H1 (cell line): Measurements from ENCODE around the gene SLC39A13. TPM values are rescaled to one million over a fixed set of nuclear protein-coding genes. Genes with fewer than 3 reads are reported as not detected.

Source experiments
- CTCF ChIA-PET: fragments of 300-600 bp; sonication (Branson Sonifier 250); formaldehyde crosslinking; loops from one replicate; lab custom pipeline; 2021; ENCODE audit not compliant: partially characterized antibody; lab: Charles Lee
- POLR2A ChIA-PET: fragments of 300-600 bp; sonication (Branson Sonifier 250); formaldehyde crosslinking; loops from one replicate; lab custom pipeline; 2021; ENCODE audit warnings: inconsistent platforms; ENCODE audit not compliant: partially characterized antibody; lab: Charles Lee
- DNase-seq, 2 experiments: peaks; one replicate each; pipeline versions ENCODE4 v3.0.0 to v3.0.0-alpha.2; 2010 to 2022; ENCODE audit warnings: low spot score in 2 of 2, low read depth in 1 of 2, mixed read lengths in 1 of 2
- FAIRE-seq: peaks from 2 replicates; lab custom pipeline; 2011; peaks lifted over from hg19 to GRCh38; lab: Jason Lieb, UNC
- H2AFZ ChIP-seq: 2 replicates; pipeline ENCODE4 v1.8.1; 2012; ENCODE audit warnings: low read length, inconsistent platforms
- H2AK5ac ChIP-seq: 2 replicates; pipeline ENCODE4 v1.6.1; 2013; ENCODE audit warnings: low read depth, low read length
- H2BK120ac ChIP-seq: replicated peaks from 2 replicates; pipeline ENCODE3; 2013; ENCODE audit warnings: low read depth, low read length, inconsistent platforms
- H2BK12ac ChIP-seq: 2 replicates; pipeline ENCODE4 v1.6.1; 2013; ENCODE audit warnings: low read depth, low read length
- H2BK15ac ChIP-seq: 2 replicates; pipeline ENCODE4 v1.6.1; 2013; ENCODE audit warnings: low read length
- H2BK20ac ChIP-seq: 2 replicates; pipeline ENCODE4 v1.6.1; 2013; ENCODE audit warnings: low read length
- H2BK5ac ChIP-seq: 2 replicates; pipeline ENCODE4 v1.6.1; 2013; ENCODE audit warnings: low read depth, low read length
- H3K14ac ChIP-seq: 2 replicates; pipeline ENCODE4 v1.6.1; 2013; ENCODE audit warnings: inconsistent platforms; ENCODE audit not compliant: insufficient read length
- H3K18ac ChIP-seq: 2 replicates; pipeline ENCODE4 v1.6.1; 2013; ENCODE audit warnings: low read length; ENCODE audit errors: extremely low read depth
- H3K23ac ChIP-seq: 2 replicates; pipeline ENCODE4 v1.6.1; 2013; ENCODE audit warnings: inconsistent platforms; ENCODE audit not compliant: insufficient read length
- H3K23me2 ChIP-seq: 2 replicates; pipeline ENCODE4 v1.6.1; 2013; ENCODE audit warnings: low read depth, low read length
- H3K27ac ChIP-seq: 2 replicates; pipeline ENCODE4 v1.6.1; 2011; ENCODE audit warnings: low read depth, low read length, inconsistent platforms
- H3K27me3 ChIP-seq, 4 experiments: replicated peaks in 1 of 4; 1 replicate in 1 of 4; 2 replicates in 3 of 4; pipeline versions ENCODE4 v1.6.1 to v1.8.1; 2011 to 2013; ENCODE audit warnings: low read length in 3 of 4, mild to moderate bottlenecking in 3 of 4, inconsistent platforms in 2 of 4, mixed read lengths in 2 of 4, moderate library complexity in 1 of 4; ENCODE audit not compliant: control insufficient read depth in 3 of 4, insufficient read depth in 3 of 4; ENCODE audit errors: extremely low read depth in 1 of 4
- H3K36me3 ChIP-seq, 4 experiments: 2 replicates each; pipeline versions ENCODE4 v1.6.1 to v1.8.1; 2011 to 2013; ENCODE audit warnings: mild to moderate bottlenecking in 4 of 4, low read length in 3 of 4, moderate library complexity in 2 of 4, control low read depth in 1 of 4, inconsistent platforms in 1 of 4; ENCODE audit not compliant: insufficient read depth in 4 of 4, control insufficient read depth in 2 of 4
- H3K4ac ChIP-seq: replicated peaks from 2 replicates; pipeline ENCODE3; 2013; ENCODE audit warnings: low read length, low read depth, mixed read lengths, inconsistent platforms; ENCODE audit not compliant: insufficient read length
- H3K4me1 ChIP-seq, 4 experiments: replicated peaks in 1 of 4; 1 replicate in 1 of 4; 2 replicates in 3 of 4; pipeline versions ENCODE4 v1.6.1 to v1.8.1; 2011 to 2013; ENCODE audit warnings: low read length in 3 of 4, inconsistent platforms in 2 of 4, mixed read lengths in 1 of 4; ENCODE audit not compliant: insufficient read depth in 4 of 4, control insufficient read depth in 3 of 4
- H3K4me2 ChIP-seq, 2 experiments: 2 replicates each; pipeline versions ENCODE4 v1.6.1 to v1.8.1; 2011 to 2013; ENCODE audit warnings: low read depth in 2 of 2, low read length in 2 of 2, control low read depth in 1 of 2, inconsistent platforms in 1 of 2, mild to moderate bottlenecking in 1 of 2; ENCODE audit not compliant: insufficient read depth in 1 of 2
- H3K4me3 ChIP-seq, 4 experiments: fragments of 200-600, 300-600 bp in 1 of 4; sonication (generic), shearing (Covaris generic), sonication (Bioruptor Twin) in 1 of 4; 2 replicates each; pipeline versions ENCODE4 v1.5.1 to v1.8.1; 2011 to 2016; ENCODE audit warnings: low read length in 4 of 4, low read depth in 3 of 4, control low read depth in 2 of 4, inconsistent platforms in 2 of 4, mild to moderate bottlenecking in 2 of 4, mixed read lengths in 1 of 4, moderate library complexity in 1 of 4; ENCODE audit not compliant: insufficient read depth in 2 of 4; ENCODE audit errors: extremely low read depth in 1 of 4
- H3K56ac ChIP-seq: replicated peaks from 2 replicates; pipeline ENCODE3; 2013; ENCODE audit warnings: low read depth, mild to moderate bottlenecking, mixed read lengths, low read length, inconsistent platforms; ENCODE audit not compliant: insufficient read length
- H3K79me1 ChIP-seq: 2 replicates; pipeline ENCODE4 v1.6.1; 2013; ENCODE audit warnings: low read depth, low read length, control low read depth
- H3K79me2 ChIP-seq, 2 experiments: 2 replicates each; pipeline versions ENCODE4 v1.6.1 to v1.8.1; 2012 to 2013; ENCODE audit warnings: low read length in 2 of 2, mild to moderate bottlenecking in 2 of 2, inconsistent platforms in 1 of 2; ENCODE audit not compliant: insufficient read depth in 2 of 2, control insufficient read depth in 1 of 2
- H3K9ac ChIP-seq, 4 experiments: replicated peaks in 1 of 4; 1 replicate in 1 of 4; 2 replicates in 3 of 4; pipeline versions ENCODE4 v1.6.1 to v1.8.1; 2011 to 2013; ENCODE audit warnings: low read depth in 3 of 4, low read length in 3 of 4, control low read depth in 2 of 4, mild to moderate bottlenecking in 2 of 4, moderate library complexity in 2 of 4, inconsistent platforms in 1 of 4; ENCODE audit errors: extremely low read depth in 1 of 4
- H3K9me3 ChIP-seq, 2 experiments: 2 replicates each; pipeline versions ENCODE4 v1.6.1 to v1.8.1; 2012 to 2013; ENCODE audit warnings: mild to moderate bottlenecking in 2 of 2, moderate library complexity in 2 of 2, control low read depth in 1 of 2, inconsistent platforms in 1 of 2, low read depth in 1 of 2, low read length in 1 of 2, mixed read lengths in 1 of 2; ENCODE audit not compliant: insufficient read depth in 2 of 2
- H4K20me1 ChIP-seq, 2 experiments: replicated peaks in 1 of 2; 2 replicates each; pipeline versions ENCODE3 to v1.8.1; 2011 to 2013; ENCODE audit warnings: inconsistent platforms in 2 of 2, low read length in 2 of 2, mild to moderate bottlenecking in 1 of 2; ENCODE audit not compliant: insufficient read depth in 2 of 2, control insufficient read depth in 1 of 2
- H4K5ac ChIP-seq: 2 replicates; pipeline ENCODE4 v1.6.1; 2013; ENCODE audit warnings: low read length, low read depth, mixed read lengths, inconsistent platforms; ENCODE audit not compliant: insufficient read length
- H4K8ac ChIP-seq: 2 replicates; pipeline ENCODE4 v1.8.0; 2013; ENCODE audit warnings: mild to moderate bottlenecking, moderate library complexity, low read length, inconsistent platforms; ENCODE audit not compliant: insufficient read depth; ENCODE audit errors: extremely low read depth
- H4K91ac ChIP-seq: replicated peaks from 2 replicates; pipeline ENCODE3; 2013; ENCODE audit warnings: low read length, mixed read lengths, inconsistent platforms; ENCODE audit not compliant: insufficient read length
- ASH2L ChIP-seq: fragments of 200-600, 300-600 bp; sonication (generic); IDR thresholded peaks from one replicate; pipeline ENCODE4 v1.7.1; 2017; ENCODE audit warnings: low read length
- EP300 ChIP-seq, 2 experiments: IDR thresholded peaks; 1 replicate in 1 of 2; 2 replicates in 1 of 2; pipeline ENCODE4 v1.6.1; 2011 to 2012; ENCODE audit warnings: low read depth in 2 of 2, low read length in 2 of 2, mild to moderate bottlenecking in 2 of 2, borderline replicate concordance in 1 of 2, inconsistent platforms in 1 of 2, moderate library complexity in 1 of 2
- GABPA ChIP-seq: IDR thresholded peaks from 2 replicates; pipeline ENCODE4 v1.6.1; 2011; ENCODE audit warnings: mild to moderate bottlenecking, low read length, moderate library complexity, borderline replicate concordance; ENCODE audit not compliant: insufficient read depth
- HDAC6 ChIP-seq: IDR thresholded peaks from one replicate; pipeline ENCODE4 v1.7.1; 2012; ENCODE audit warnings: low read depth, mild to moderate bottlenecking, inconsistent platforms, low read length, moderate library complexity
- KDM1A ChIP-seq: fragments of 200-600, 300-600 bp; sonication (generic); IDR thresholded peaks from 2 replicates; pipeline ENCODE4 v1.7.1; 2016; ENCODE audit warnings: mild to moderate bottlenecking, low read length, borderline replicate concordance
- MAX ChIP-seq: IDR thresholded peaks from 2 replicates; pipeline ENCODE4 v1.6.1; 2012; ENCODE audit warnings: inconsistent platforms
- NANOG ChIP-seq: IDR thresholded peaks from 2 replicates; pipeline ENCODE4 v1.6.1; 2011; ENCODE audit warnings: low read length, low read depth, mild to moderate bottlenecking, inconsistent platforms; ENCODE audit not compliant: insufficient read depth, poor library complexity, severe bottlenecking
- POLR2AphosphoS5 ChIP-seq: IDR thresholded peaks from 2 replicates; pipeline ENCODE4 v1.6.1; 2011; ENCODE audit warnings: low read depth, low read length
- TCF12 ChIP-seq: IDR thresholded peaks from 2 replicates; pipeline ENCODE4 v1.6.1; 2011; ENCODE audit warnings: low read depth, mild to moderate bottlenecking, low read length
- USF2 ChIP-seq: IDR thresholded peaks from 2 replicates; pipeline ENCODE4 v1.6.1; 2011; ENCODE audit warnings: low read length, improper control_type of control experiment
- WGBS, 2 experiments: shearing (Covaris generic) in 1 of 2; methylation state at CpG; one replicate each; pipeline versions ENCODE4 v1.1.6 to v1.1.7; 2013 to 2015; ENCODE audit warnings: low lambda C conversion rate in 2 of 2, mixed read lengths in 2 of 2, inconsistent platforms in 1 of 2, low coverage in 1 of 2, missing lambda C conversion rate in 1 of 2; ENCODE audit not compliant: insufficient replicate concordance in 2 of 2, insufficient coverage in 1 of 2, insufficient read length in 1 of 2; ENCODE audit errors: extremely low coverage in 1 of 2, missing lambda C conversion rate in 1 of 2; 5-methylcytosine and 5-hydroxymethylcytosine counted together
- polyA plus RNA-seq, 7 experiments: library from polyadenylated mRNA; depleted of rRNA in 3 of 7; stranded (reverse) in 5 of 7; unstranded in 2 of 7; fragments of >200 nt in 5 of 7; fragments of 200-250 nt in 2 of 7; gene quantifications; 1 replicate in 5 of 7; 2 replicates in 1 of 7; 4 replicates in 1 of 7; pipeline versions ENCODE4 v1.2.1 to v1.2.3, GENCODE V29; 2011 to 2013; ENCODE audit warnings: missing spikeins in 2 of 7, mixed read lengths in 2 of 7
- total RNA-seq: library from RNA; stranded (reverse); fragmentation: NEBNext Ultra II Directional; extraction: Animal tissue kit (Norgen Biotek cat#: 25700); gene quantifications from 2 replicates; pipeline ENCODE4 v1.2.1, GENCODE V29; 2021

The SLC39A13 gene
- total and polyA plus RNA-seq, 2 of the 8 experiments (the other 6 are each of a cell fraction or from before 2014, with no cell fraction given) = 23.2 to 30.0 TPM

GRCh38 chr11:47400768-47401279 is 7.6 kb upstream of the SLC39A13 start:
- H4K5ac ChIP-seq = peak overlapping the region; percentile 27
- no peak overlapping the region; the same call in 1 of the 2 replicates for H3K27ac ChIP-seq
- H2BK12ac ChIP-seq = peak overlapping the region; percentile 75; the same call in 1 of the 2 replicates
- no peak overlapping the region for H3K23ac ChIP-seq
- no peaks in the 10 kb centered on the region for H3K79me2 ChIP-seq
- ChIA-PET CTCF (interaction anchor here (0.9 to 6.9 kb wide), 7 partner anchors 9 to 142 kb away, joined by 3 to 44 read pairs (median 6); no protein-coding TSS in a partner anchor), POLR2A (interaction anchor here (1.0 to 3.2 kb wide), 6 partner anchors 8 to 446 kb away, joined by 3 to 29 read pairs (median 4); no protein-coding TSS in a partner anchor)
- peaks cover 7 to 17% (median 7%) of the 10 kb centered on the region in 4 experiments for H3K4me1 ChIP-seq
- no peaks in the 10 kb centered on the region for H3K9me3 ChIP-seq
- H4K8ac ChIP-seq = 0 out of 2 replicates have a peak overlapping the region, but pooled peaks have one; percentile 22
- H4K20me1 ChIP-seq = no peaks in the 10 kb centered on the region
- H3K9ac ChIP-seq = peak overlapping the region in 1 of 4 experiments; percentile 48; a peak in 3 of 7 replicates
- peak overlapping the region; percentile 71 to 100 for H3K4me2 ChIP-seq
- no peak overlapping the region for H2BK120ac ChIP-seq
- H3K79me1 ChIP-seq = no peaks in the 10 kb centered on the region
- no peaks in the 10 kb centered on the region for H3K36me3 ChIP-seq
- peak overlapping the region; percentile 6 for H3K56ac ChIP-seq
- H2BK5ac ChIP-seq = peak overlapping the region; percentile 91
- DNase-seq = no peak
- peak overlapping the region; percentile 75 for H2BK20ac ChIP-seq
- H3K4me3 ChIP-seq = peak overlapping the region; percentile 34 to 58 (median 44)
- 25% methylated on average over 8 of the region's 8 CpGs; no CpG with 5 or more reads in 1 of the 2 experiments for WGBS, 2 experiments
- H3K27me3 ChIP-seq = no peaks in the 10 kb centered on the region
- 0 out of 2 replicates have a peak overlapping the region, but pooled peaks have one; percentile 48 for H2BK15ac ChIP-seq
- H3K23me2 ChIP-seq = peaks cover 6% of the 10 kb centered on the region; the same call in 1 of the 2 replicates
- FAIRE-seq = no peak
- H4K91ac ChIP-seq = no peak overlapping the region
- H3K18ac ChIP-seq = peak overlapping the region; percentile 96
- H2AK5ac ChIP-seq = peak overlapping the region; percentile 65; the same call in 1 of the 2 replicates
- no peak for TF ChIP-seq POLR2AphosphoS5
- TF ChIP-seq MAX = 0 out of 2 replicates have a peak, but pooled peaks have one; percentile 17
- TF ChIP-seq KDM1A = no peak
- TF ChIP-seq USF2 = no peak
- no peak for TF ChIP-seq NANOG
- no peak for TF ChIP-seq HDAC6
- peak; percentile 21 for TF ChIP-seq ASH2L
- no peak for TF ChIP-seq GABPA
- TF ChIP-seq EP300 (IDR thresholded peaks at IDR 0.05; ENCODE audit: borderline replicate concordance in 1 of 2, low read depth in 2 of 2, low read length in 2 of 2) = no peak
- no peak for TF ChIP-seq TCF12
- peak overlapping the region; percentile 32 for H3K4ac ChIP-seq
- no peak overlapping the region for H3K14ac ChIP-seq
- H2AFZ ChIP-seq = peak overlapping the region; percentile 65; the same call in 1 of the 2 replicates
